ENCODE data around the gene GNAZ.
"Not testable (repeated sequence)": the region's sequence is repeated elsewhere in the genome, so short reads cannot be mapped to it uniquely, and the experiment has no call there.

Gene GNAZ

GRCh38 chr22:23122216-23122957, 52.1 kb downstream of the GNAZ start:
- DNase-seq, result no peak

GRCh38 chr22:23122992-23123803, 52.9 kb downstream of the GNAZ start:
- no peak for DNase-seq

GRCh38 chr22:23123804-23124254, 53.5 kb downstream of the GNAZ start:
- DNase-seq, result no peak

- no peak for DNase-seq
Observed at GRCh38 chr22:23124611-23125511, 54.5 kb downstream of the GNAZ start.

GRCh38 chr22:23125512-23126103, 55.3 kb downstream of the GNAZ start:
- DNase-seq, result no peak

- DNase-seq, result no peak
Observed at GRCh38 chr22:23126165-23127054, 56.1 kb downstream of the GNAZ start.

GRCh38 chr22:23127055-23127756, 56.9 kb downstream of the GNAZ start:
- no peak for DNase-seq

- DNase-seq, result no peak
Observed at GRCh38 chr22:23127788-23128187, 57.5 kb downstream of the GNAZ start.

- peak; percentile 77 for DNase-seq
Observed at GRCh38 chr22:23128269-23129108, 58.2 kb downstream of the GNAZ start.

GRCh38 chr22:23129149-23129548, 58.8 kb downstream of the GNAZ start:
- DNase-seq, result no peak

- no peak for DNase-seq
Observed at GRCh38 chr22:23130697-23131096, 60.4 kb downstream of the GNAZ start.

- DNase-seq, result no peak
Observed at GRCh38 chr22:23131931-23132330, 61.6 kb downstream of the GNAZ start.

GRCh38 chr22:23132376-23133091, 62.2 kb downstream of the GNAZ start:
- DNase-seq, result no peak

GRCh38 chr22:23133922-23134321, 63.6 kb downstream of the GNAZ start:
- no peak for DNase-seq

GRCh38 chr22:23136991-23137390, 66.7 kb downstream of the GNAZ start:
- DNase-seq, result not testable (repeated sequence)

- DNase-seq, result no peak
Observed at GRCh38 chr22:23137468-23137867, 67.1 kb downstream of the GNAZ start.

- DNase-seq, result no peak
Observed at GRCh38 chr22:23137905-23138561, 67.7 kb downstream of the GNAZ start.

GRCh38 chr22:23138584-23139435, 68.5 kb downstream of the GNAZ start:
- no peak for DNase-seq
